HepG2 (cell line): Measurements from ENCODE around the gene MED25. TPM values are rescaled to one million over a fixed set of nuclear protein-coding genes. Genes with fewer than 3 reads are reported as not detected.
A peak's percentile ranks its signal among the peaks of the same experiment; 100 is the strongest.

Experiments used
- CBX1 ChIP-seq: IDR thresholded peaks from one replicate; pipeline ENCODE4 v1.6.1; 2016; ENCODE audit warnings: antibody characterized with exemption, low read depth
- CENPBD1 ChIP-seq: sonication (generic); formaldehyde crosslinking; IDR thresholded peaks from 2 replicates; pipeline ENCODE4 v1.8.0; 2022; ENCODE audit warnings: missing genetic modification reagents, low read depth, mild to moderate bottlenecking, borderline replicate concordance
- CERS6 ChIP-seq: sonication (generic); formaldehyde crosslinking; IDR thresholded peaks from 2 replicates; pipeline ENCODE4 v1.5.0; 2020; ENCODE audit warnings: missing genetic modification reagents
- GABPB1 ChIP-seq: IDR thresholded peaks from 2 replicates; pipeline ENCODE4 v1.6.1; 2016; ENCODE audit warnings: mild to moderate bottlenecking, missing genetic modification reagents, moderate library complexity, missing compliant biosample characterization
- HNF4G ChIP-seq, 2 experiments: sonication (generic) in 1 of 2; formaldehyde crosslinking in 1 of 2; IDR thresholded peaks; 2 replicates each; pipeline versions ENCODE4 v1.4.0 to v1.6.1; 2011 to 2020; ENCODE audit warnings: borderline replicate concordance in 2 of 2, low read depth in 2 of 2, mild to moderate bottlenecking in 2 of 2, low read length in 1 of 2, missing genetic modification reagents in 1 of 2, moderate library complexity in 1 of 2
- MAFK ChIP-seq, 2 experiments: IDR thresholded peaks in 1 of 2; conservative IDR thresholded peaks in 1 of 2; 2 replicates each; pipeline ENCODE4 v1.6.1; 2011; ENCODE audit warnings: improper control_type of control experiment in 2 of 2, low read length in 2 of 2
- NR1H2 ChIP-seq: sonication (generic); formaldehyde crosslinking; IDR thresholded peaks from 2 replicates; pipeline ENCODE4 v1.8.1; 2022; ENCODE audit warnings: low read depth, missing genetic modification reagents, borderline replicate concordance
- PAWR ChIP-seq: sonication (generic); formaldehyde crosslinking; IDR thresholded peaks from 2 replicates; pipeline ENCODE4 v1.4.0; 2020; ENCODE audit warnings: missing genetic modification reagents, mild to moderate bottlenecking, borderline replicate concordance
- SOX6 ChIP-seq, 2 experiments: fragments of 450-650 bp in 1 of 2; sonication (generic) in 1 of 2; formaldehyde crosslinking in 1 of 2; IDR thresholded peaks; 2 replicates each; pipeline versions ENCODE4 v1.4.0 to v1.6.1; 2017 to 2020; ENCODE audit warnings: antibody characterized with exemption in 1 of 2, mild to moderate bottlenecking in 1 of 2, missing genetic modification reagents in 1 of 2
- ZBTB46 ChIP-seq: sonication (generic); formaldehyde crosslinking; IDR thresholded peaks from 2 replicates; pipeline ENCODE4 v1.4.0; 2020; ENCODE audit warnings: mild to moderate bottlenecking, missing genetic modification reagents, borderline replicate concordance
- ZNF160 ChIP-seq: sonication (generic); formaldehyde crosslinking; IDR thresholded peaks from 2 replicates; pipeline ENCODE4 v1.8.0; 2022; ENCODE audit warnings: mild to moderate bottlenecking, inconsistent platforms, missing genetic modification reagents
- ZNF235 ChIP-seq: sonication (generic); formaldehyde crosslinking; IDR thresholded peaks from 2 replicates; pipeline ENCODE4 v1.8.1; 2023; ENCODE audit warnings: mild to moderate bottlenecking, missing genetic modification reagents, borderline replicate concordance
- ZNF326 ChIP-seq: sonication (generic); formaldehyde crosslinking; IDR thresholded peaks from 2 replicates; pipeline ENCODE4 v1.4.0; 2020; ENCODE audit warnings: missing genetic modification reagents, borderline replicate concordance
- ZNF556 ChIP-seq: sonication (generic); formaldehyde crosslinking; IDR thresholded peaks from 2 replicates; pipeline ENCODE4 v1.4.0; 2020; ENCODE audit warnings: mild to moderate bottlenecking, missing genetic modification reagents, borderline replicate concordance
- polyA plus RNA-seq, 8 experiments: library from polyadenylated mRNA; depleted of rRNA in 3 of 8; stranded (reverse) in 7 of 8; unstranded in 1 of 8; fragments of >200 nt; fragmentation: Illumina TruSeq in 4 of 8; extraction: Trizol in 4 of 8; gene quantifications; 2 replicates each; pipeline versions ENCODE4 v1.2.1 to v1.2.3, GENCODE V29; 2011 to 2016; ENCODE audit warnings: low read depth in 4 of 8, missing spikeins in 1 of 8, mixed read lengths in 1 of 8; ENCODE audit not compliant: insufficient read depth in 1 of 8
- total RNA-seq, 5 experiments: library from RNA; depleted of rRNA; stranded (reverse); fragments of >200 nt; fragmentation: Illumina TruSeq; extraction: Trizol; gene quantifications; 2 replicates each; pipeline ENCODE4 v1.2.3, GENCODE V29; 2016; ENCODE audit warnings: low read depth in 1 of 5
- TF ChIP-seq, protein P1 (sequence below): sonication (generic); formaldehyde crosslinking; IDR thresholded peaks from 2 replicates; pipeline ENCODE4 v1.5.1; 2020; ENCODE audit warnings: mild to moderate bottlenecking, missing genetic modification reagents, borderline replicate concordance

Gene MED25
- total and polyA plus RNA-seq, 2 of the 13 experiments (the other 11 are each of a cell fraction or from before 2014, with no cell fraction given): 11.1 to 15.1 TPM

- TF ChIP-seq, protein P1, sequence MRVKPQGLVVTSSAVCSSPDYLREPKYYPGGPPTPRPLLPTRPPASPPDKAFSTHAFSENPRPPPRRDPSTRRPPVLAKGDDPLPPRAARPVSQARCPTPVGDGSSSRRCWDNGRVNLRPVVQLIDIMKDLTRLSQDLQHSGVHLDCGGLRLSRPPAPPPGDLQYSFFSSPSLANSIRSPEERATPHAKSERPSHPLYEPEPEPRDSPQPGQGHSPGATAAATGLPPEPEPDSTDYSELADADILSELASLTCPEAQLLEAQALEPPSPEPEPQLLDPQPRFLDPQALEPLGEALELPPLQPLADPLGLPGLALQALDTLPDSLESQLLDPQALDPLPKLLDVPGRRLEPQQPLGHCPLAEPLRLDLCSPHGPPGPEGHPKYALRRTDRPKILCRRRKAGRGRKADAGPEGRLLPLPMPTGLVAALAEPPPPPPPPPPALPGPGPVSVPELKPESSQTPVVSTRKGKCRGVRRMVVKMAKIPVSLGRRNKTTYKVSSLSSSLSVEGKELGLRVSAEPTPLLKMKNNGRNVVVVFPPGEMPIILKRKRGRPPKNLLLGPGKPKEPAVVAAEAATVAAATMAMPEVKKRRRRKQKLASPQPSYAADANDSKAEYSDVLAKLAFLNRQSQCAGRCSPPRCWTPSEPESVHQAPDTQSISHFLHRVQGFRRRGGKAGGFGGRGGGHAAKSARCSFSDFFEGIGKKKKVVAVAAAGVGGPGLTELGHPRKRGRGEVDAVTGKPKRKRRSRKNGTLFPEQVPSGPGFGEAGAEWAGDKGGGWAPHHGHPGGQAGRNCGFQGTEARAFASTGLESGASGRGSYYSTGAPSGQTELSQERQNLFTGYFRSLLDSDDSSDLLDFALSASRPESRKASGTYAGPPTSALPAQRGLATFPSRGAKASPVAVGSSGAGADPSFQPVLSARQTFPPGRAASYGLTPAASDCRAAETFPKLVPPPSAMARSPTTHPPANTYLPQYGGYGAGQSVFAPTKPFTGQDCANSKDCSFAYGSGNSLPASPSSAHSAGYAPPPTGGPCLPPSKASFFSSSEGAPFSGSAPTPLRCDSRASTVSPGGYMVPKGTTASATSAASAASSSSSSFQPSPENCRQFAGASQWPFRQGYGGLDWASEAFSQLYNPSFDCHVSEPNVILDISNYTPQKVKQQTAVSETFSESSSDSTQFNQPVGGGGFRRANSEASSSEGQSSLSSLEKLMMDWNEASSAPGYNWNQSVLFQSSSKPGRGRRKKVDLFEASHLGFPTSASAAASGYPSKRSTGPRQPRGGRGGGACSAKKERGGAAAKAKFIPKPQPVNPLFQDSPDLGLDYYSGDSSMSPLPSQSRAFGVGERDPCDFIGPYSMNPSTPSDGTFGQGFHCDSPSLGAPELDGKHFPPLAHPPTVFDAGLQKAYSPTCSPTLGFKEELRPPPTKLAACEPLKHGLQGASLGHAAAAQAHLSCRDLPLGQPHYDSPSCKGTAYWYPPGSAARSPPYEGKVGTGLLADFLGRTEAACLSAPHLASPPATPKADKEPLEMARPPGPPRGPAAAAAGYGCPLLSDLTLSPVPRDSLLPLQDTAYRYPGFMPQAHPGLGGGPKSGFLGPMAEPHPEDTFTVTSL: 0 out of 2 replicates have a peak, but pooled peaks have one; percentile 4
- TF ChIP-seq CERS6 (CRISPR knock-in tag) (no peak), ZNF556 (CRISPR knock-in tag) (peak; percentile 72; the same call in 1 of the 2 replicates), ZNF326 (CRISPR knock-in tag) (no peak), PAWR (CRISPR knock-in tag) (no peak), ZBTB46 (CRISPR knock-in tag) (peak; percentile 81; the same call in 1 of the 2 replicates), ZNF235 (CRISPR knock-in tag) (0 out of 2 replicates have a peak, but pooled peaks have one; percentile 53), HNF4G (IDR thresholded peaks at IDR 0.05; ENCODE audit: borderline replicate concordance, low read depth, low read length) (no peak), HNF4G (CRISPR knock-in tag; IDR thresholded peaks at IDR 0.05; ENCODE audit: borderline replicate concordance, low read depth) (no peak), CBX1 (no peak), ZNF160 (peak; percentile 65; the same call in 1 of the 2 replicates), MAFK (conservative IDR thresholded peaks at IDR 0.05 in 1 of 2, IDR thresholded peaks at IDR 0.05 in 1 of 2; ENCODE audit: low read length in 2 of 2) (no peak), CENPBD1 (CRISPR knock-in tag) (no peak), SOX6 (IDR thresholded peaks at IDR 0.05) (no peak), SOX6 (CRISPR knock-in tag; IDR thresholded peaks at IDR 0.05) (peak; percentile 73; the same call in 1 of the 2 replicates), GABPB1 (CRISPR knock-in tag) (peak; percentile 97), NR1H2 (CRISPR knock-in tag) (no peak)
Measured at GRCh38 chr19:49866933-49867782, 49.1 kb downstream of the MED25 start, which contains the start of gene PNKP (continued).
